Peyer's patch (tissue), 4 donors: ENCODE measurements around the gene UBE3B.

ENCODE experiments used
- CTCF ChIP-seq, 6 experiments: fragments of 450-650 bp in 4 of 6; fragments of 200-600 bp in 2 of 6; sonication (generic) in 1 of 6; IDR thresholded peaks; one replicate each; pipeline ENCODE4 v1.5.1; 2017 to 2019; ENCODE audit warnings: antibody characterized with exemption in 6 of 6, mild to moderate bottlenecking in 3 of 6, moderate library complexity in 1 of 6
- POLR2A ChIP-seq, 2 donors: fragments of 450-650 bp; IDR thresholded peaks; one replicate each; pipeline ENCODE4 v1.5.1; 2017; ENCODE audit warnings: antibody characterized with exemption in 2 of 2, mild to moderate bottlenecking in 2 of 2, moderate library complexity in 2 of 2

- TF ChIP-seq CTCF (IDR thresholded peaks at IDR 0.05) (no peak), POLR2A (IDR thresholded peaks at IDR 0.05) (no peak)
Measured at GRCh38 chr12:109550281-109550680, 72.8 kb downstream of the UBE3B start.
